ENCODE results near the gene FAM114A2.
"Not testable (repeated sequence)": the region's sequence is repeated elsewhere in the genome, so short reads cannot be mapped to it uniquely, and the experiment has no call there.

FAM114A2 gene

DNA sequence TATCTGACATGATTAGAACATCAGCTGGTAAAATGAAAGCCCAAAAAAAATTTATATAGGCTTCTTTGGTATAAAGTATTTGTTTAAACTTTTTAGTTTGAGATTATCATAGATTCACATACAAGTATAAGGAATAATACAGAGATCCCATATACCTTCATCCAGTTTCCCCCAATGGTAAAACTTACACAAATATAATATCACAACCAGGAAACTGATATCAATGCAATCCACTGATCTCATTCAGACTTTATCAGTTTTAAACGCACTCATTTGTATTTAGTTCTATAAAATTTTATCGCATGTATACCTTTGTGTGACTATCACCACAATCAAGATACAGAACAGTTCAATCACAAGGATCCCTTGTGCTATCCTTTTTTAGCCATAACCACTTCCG lies 3.8 kb downstream of the FAM114A2 start:
- H3K9ac ChIP-seq (ENCODE audit: insufficient read length, low read depth) = no peak overlapping the region
- H3K4me3 ChIP-seq (ENCODE audit: insufficient read length, low read depth) = no peak overlapping the region
- H3K9me3 ChIP-seq (ENCODE audit: insufficient read depth, low read length) = no peaks in the 10 kb centered on the region
- no peak for TF ChIP-seq ZNF274 (IDR thresholded peaks at IDR 0.05; ENCODE audit: low read depth, low read length)
- TF ChIP-seq YY1 (IDR thresholded peaks at IDR 0.05; ENCODE audit: insufficient read depth, insufficient read length) = no peak
- TF ChIP-seq SUZ12 (IDR thresholded peaks at IDR 0.05; ENCODE audit: extremely low read depth, insufficient read depth, insufficient read length) = no peak
- no peak for DNase-seq (ENCODE audit: low read depth, low spot score)
- no peaks in the 10 kb centered on the region for H3K4me1 ChIP-seq (ENCODE audit: insufficient read depth, insufficient read length)
- no peaks in the 10 kb centered on the region for H3K36me3 ChIP-seq (ENCODE audit: insufficient read depth, insufficient read length, low read length)
- no peaks in the 10 kb centered on the region for H3K27me3 ChIP-seq (ENCODE audit: insufficient read depth, insufficient read length)

- TF ChIP-seq SUZ12 (IDR thresholded peaks at IDR 0.05; ENCODE audit: extremely low read depth, insufficient read depth, insufficient read length) = no peak
- TF ChIP-seq YY1 (IDR thresholded peaks at IDR 0.05; ENCODE audit: insufficient read depth, insufficient read length) = no peak
- no peak for TF ChIP-seq ZNF274 (IDR thresholded peaks at IDR 0.05; ENCODE audit: low read depth, low read length)
- Histone ChIP-seq H3K9me3 (ENCODE audit: insufficient read depth, low read length) (no peaks in the 10 kb centered on the region), H3K9ac (ENCODE audit: insufficient read length, low read depth) (no peak overlapping the region), H3K4me3 (ENCODE audit: insufficient read length, low read depth) (no peak overlapping the region), H3K27me3 (ENCODE audit: insufficient read depth, insufficient read length) (no peaks in the 10 kb centered on the region), H3K4me1 (ENCODE audit: insufficient read depth, insufficient read length) (no peaks in the 10 kb centered on the region), H3K36me3 (ENCODE audit: insufficient read depth, insufficient read length, low read length) (peaks cover 6% of the 10 kb centered on the region)
- no peak for DNase-seq (ENCODE audit: low read depth, low spot score)
Measured at GRCh38 chr5:154031937-154032489, 6.7 kb downstream of the FAM114A2 start.

GRCh38 chr5:154025951-154026350 lies 12.8 kb downstream of the FAM114A2 start:
- no peaks in the 10 kb centered on the region for H3K27me3 ChIP-seq (ENCODE audit: insufficient read depth, insufficient read length)
- DNase-seq (ENCODE audit: low read depth, low spot score) = no peak
- no peak overlapping the region for H3K4me3 ChIP-seq (ENCODE audit: insufficient read length, low read depth)
- H3K36me3 ChIP-seq (ENCODE audit: insufficient read depth, insufficient read length, low read length) = peaks cover 9% of the 10 kb centered on the region
- H3K4me1 ChIP-seq (ENCODE audit: insufficient read depth, insufficient read length) = no peaks in the 10 kb centered on the region
- no peak overlapping the region for H3K9ac ChIP-seq (ENCODE audit: insufficient read length, low read depth)
- H3K9me3 ChIP-seq (ENCODE audit: insufficient read depth, low read length) = no peaks in the 10 kb centered on the region
- TF ChIP-seq YY1 (IDR thresholded peaks at IDR 0.05; ENCODE audit: insufficient read depth, insufficient read length) (no peak), ZNF274 (IDR thresholded peaks at IDR 0.05; ENCODE audit: low read depth, low read length) (no peak)

DNA sequence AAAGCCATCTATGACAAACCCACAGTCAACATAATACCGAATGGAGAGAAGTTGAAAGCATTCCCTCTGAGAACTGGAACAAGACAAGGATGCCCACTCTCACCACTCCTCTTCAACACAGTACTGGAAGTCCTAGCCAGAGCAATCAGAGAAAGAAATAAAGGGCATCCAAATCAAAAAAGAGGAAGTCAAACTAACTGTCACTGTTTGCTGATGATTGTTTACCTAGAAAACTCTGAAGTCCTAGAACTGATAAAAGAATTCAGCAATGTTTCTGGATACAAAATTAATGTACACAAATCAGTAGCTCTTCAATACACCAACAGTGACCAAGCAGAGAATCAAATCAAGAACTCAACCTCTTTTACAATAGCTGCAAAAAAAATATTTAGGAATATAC lies 19.8 kb downstream of the FAM114A2 start:
- H3K4me3 ChIP-seq (ENCODE audit: insufficient read length, low read depth); H3K27me3 ChIP-seq (ENCODE audit: insufficient read depth, insufficient read length); DNase-seq (ENCODE audit: low read depth, low spot score); H3K4me1 ChIP-seq (ENCODE audit: insufficient read depth, insufficient read length); H3K9me3 ChIP-seq (ENCODE audit: insufficient read depth, low read length); H3K36me3 ChIP-seq (ENCODE audit: insufficient read depth, insufficient read length, low read length); H3K9ac ChIP-seq (ENCODE audit: insufficient read length, low read depth): not testable (repeated sequence)

- Histone ChIP-seq H3K36me3 (ENCODE audit: insufficient read depth, insufficient read length, low read length) (no peaks in the 10 kb centered on the region), H3K4me1 (ENCODE audit: insufficient read depth, insufficient read length) (no peaks in the 10 kb centered on the region), H3K27me3 (ENCODE audit: insufficient read depth, insufficient read length) (no peaks in the 10 kb centered on the region), H3K4me3 (ENCODE audit: insufficient read length, low read depth) (no peak overlapping the region), H3K9ac (ENCODE audit: insufficient read length, low read depth) (no peak overlapping the region), H3K9me3 (ENCODE audit: insufficient read depth, low read length) (no peaks in the 10 kb centered on the region)
- TF ChIP-seq YY1 (IDR thresholded peaks at IDR 0.05; ENCODE audit: insufficient read depth, insufficient read length) = no peak
- TF ChIP-seq SUZ12 (IDR thresholded peaks at IDR 0.05; ENCODE audit: extremely low read depth, insufficient read depth, insufficient read length) = no peak
- no peak for TF ChIP-seq ZNF274 (IDR thresholded peaks at IDR 0.05; ENCODE audit: low read depth, low read length)
- no peak for DNase-seq (ENCODE audit: low read depth, low spot score)
Measured at GRCh38 chr5:154015071-154015693, 23.5 kb downstream of the FAM114A2 start.

DNA sequence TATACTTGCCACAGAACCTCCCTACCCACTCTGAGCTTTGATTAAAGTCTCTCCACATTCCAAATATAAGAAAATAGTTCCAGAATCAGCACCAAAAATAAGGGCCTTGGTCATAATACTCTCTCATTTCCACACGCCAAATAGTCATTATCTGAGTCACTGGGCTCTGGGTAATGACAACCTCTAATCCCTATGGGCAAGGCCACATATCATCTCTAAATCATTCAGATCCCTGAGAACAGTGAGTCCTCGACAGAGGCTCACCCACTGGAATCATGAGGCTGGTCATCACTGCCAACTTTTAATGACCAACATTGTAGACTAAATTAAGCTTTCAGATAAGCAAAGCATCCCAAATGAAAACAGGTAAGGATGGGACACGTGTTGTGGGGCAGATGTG lies 28.1 kb downstream of the FAM114A2 start:
- Histone ChIP-seq H3K9ac (ENCODE audit: insufficient read length, low read depth) (no peak overlapping the region), H3K9me3 (ENCODE audit: insufficient read depth, low read length) (no peaks in the 10 kb centered on the region), H3K27me3 (ENCODE audit: insufficient read depth, insufficient read length) (no peaks in the 10 kb centered on the region), H3K4me3 (ENCODE audit: insufficient read length, low read depth) (no peak overlapping the region), H3K4me1 (ENCODE audit: insufficient read depth, insufficient read length) (no peaks in the 10 kb centered on the region), H3K36me3 (ENCODE audit: insufficient read depth, insufficient read length, low read length) (no peaks in the 10 kb centered on the region)
- DNase-seq (ENCODE audit: low read depth, low spot score) = no peak
- no peak for TF ChIP-seq ZNF274 (IDR thresholded peaks at IDR 0.05; ENCODE audit: low read depth, low read length)
- no peak for TF ChIP-seq SUZ12 (IDR thresholded peaks at IDR 0.05; ENCODE audit: extremely low read depth, insufficient read depth, insufficient read length)
- no peak for TF ChIP-seq YY1 (IDR thresholded peaks at IDR 0.05; ENCODE audit: insufficient read depth, insufficient read length)

- Histone ChIP-seq H3K9ac (ENCODE audit: insufficient read length, low read depth) (no peak overlapping the region), H3K27me3 (ENCODE audit: insufficient read depth, insufficient read length) (no peaks in the 10 kb centered on the region), H3K4me1 (ENCODE audit: insufficient read depth, insufficient read length) (no peaks in the 10 kb centered on the region), H3K9me3 (ENCODE audit: insufficient read depth, low read length) (no peaks in the 10 kb centered on the region), H3K4me3 (ENCODE audit: insufficient read length, low read depth) (no peak overlapping the region), H3K36me3 (ENCODE audit: insufficient read depth, insufficient read length, low read length) (peaks cover 3% of the 10 kb centered on the region)
- TF ChIP-seq ZNF274 (IDR thresholded peaks at IDR 0.05; ENCODE audit: low read depth, low read length) (no peak), YY1 (IDR thresholded peaks at IDR 0.05; ENCODE audit: insufficient read depth, insufficient read length) (no peak), SUZ12 (IDR thresholded peaks at IDR 0.05; ENCODE audit: extremely low read depth, insufficient read depth, insufficient read length) (no peak)
- no peak for DNase-seq (ENCODE audit: low read depth, low spot score)
Measured at GRCh38 chr5:154005648-154006047, 33.1 kb downstream of the FAM114A2 start.

Measured in NT2/D1 (cell line).